ENCODE measurements around the gene DHX58. TPM values are rescaled to one million over a fixed set of nuclear protein-coding genes. Genes with fewer than 3 reads are reported as not detected.

Gene DHX58
- total and polyA plus RNA-seq, 2 of the 4 experiments (the other 2 are of a cell fraction), result 1.1 to 2.8 TPM

- Histone ChIP-seq H3K27me3 (ENCODE audit: control insufficient read depth, insufficient read depth, low read length) (peaks cover 37% of the 10 kb centered on the region), H2AFZ (replicated peaks; ENCODE audit: low read length, poor library complexity) (peak overlapping the region; percentile 87), H4K8ac (ENCODE audit: low read depth in 2 of 2, low read length in 2 of 2) (0 out of 4 replicates have a peak overlapping the region, but pooled peaks of 1 of the 2 experiments have one; percentile 18), H2BK20ac (ENCODE audit: low read depth, low read length) (no peak overlapping the region), H2AK9ac (replicated peaks; ENCODE audit: low read depth, low read length, poor library complexity) (peak overlapping the region; percentile 90), H4K5ac (ENCODE audit: low read depth, low read length) (no peak overlapping the region), H3K56ac (ENCODE audit: extremely low read depth, insufficient read depth, low read length) (no peak overlapping the region), H3K36me3 (ENCODE audit: control insufficient read depth, insufficient read depth, low read length) (no peaks in the 10 kb centered on the region), H3K4me2 (ENCODE audit: low read depth, low read length) (no peak overlapping the region), H3K4me3 (ENCODE audit: insufficient read depth, low read depth, low read length) (no peak overlapping the region), H3K4ac (ENCODE audit: low read depth, low read length) (no peak overlapping the region), H3K27ac (ENCODE audit: insufficient read depth, low read length) (no peak overlapping the region), H4K91ac (ENCODE audit: insufficient read depth, low read depth, low read length) (no peak overlapping the region), H2BK5ac (ENCODE audit: low read depth, low read length, poor library complexity, severe bottlenecking) (no peak overlapping the region), H4K20me1 (ENCODE audit: insufficient read depth, low read length) (no peaks in the 10 kb centered on the region), H3K14ac (replicated peaks; ENCODE audit: low read depth, low read length) (no peak overlapping the region), H3K9me1 (ENCODE audit: insufficient read depth, low read length) (no peaks in the 10 kb centered on the region), H2BK15ac (ENCODE audit: low read depth, low read length) (no peak overlapping the region), H3K9me3 (ENCODE audit: control insufficient read depth, insufficient read depth, low read length) (no peaks in the 10 kb centered on the region), H3K18ac (ENCODE audit: low read depth, low read length) (no peak overlapping the region), H2BK120ac (ENCODE audit: low read depth, low read length) (no peak overlapping the region), H3K9ac (ENCODE audit: low read depth, low read length) (no peak overlapping the region), H3K23ac (ENCODE audit: low read depth, low read length) (no peak overlapping the region), H2AK5ac (ENCODE audit: low read depth, low read length) (no peak overlapping the region), H3K4me1 (ENCODE audit: control insufficient read depth, insufficient read depth, low read length) (no peaks in the 10 kb centered on the region), H3K79me1 (ENCODE audit: low read depth in 1 of 2, low read length in 2 of 2) (no peaks in the 10 kb centered on the region)
- in situ Hi-C loops (cut with MboI; ENCODE audit: low sequenced_read_pairs) (no loop called here), dilution Hi-C loops (cut with HindIII; ENCODE audit: low sequenced_read_pairs, unreplicated experiment) (no loop called here), intact Hi-C loops (cut with micrococcal nuclease) (loop anchor here (1.0 to 2.0 kb wide), 3 partner anchors 34 to 139 kb away; no protein-coding TSS in a partner anchor)
- 6% methylated on average over 6 of the region's 14 CpGs; no CpG with 5 or more reads in 1 of the 2 experiments for WGBS, 2 experiments (ENCODE audit: extremely low coverage in 2 of 2, insufficient read length in 1 of 2)
- TF ChIP-seq MAZ (IDR thresholded peaks at IDR 0.05; ENCODE audit: borderline replicate concordance, low read depth, low read length) (peak; percentile 20; the same call in 1 of the 2 replicates), POLR2A (IDR thresholded peaks at IDR 0.05; ENCODE audit: low read depth, low read length) (peak; percentile 43; the same call in 1 of the 2 replicates), SMC3 (IDR thresholded peaks at IDR 0.05; ENCODE audit: low read depth, low read length) (peak; percentile 76), CHD1 (IDR thresholded peaks at IDR 0.05; ENCODE audit: low read depth, low read length) (no peak), CTCF (conservative IDR thresholded peaks at IDR 0.05; ENCODE audit: low read depth, low read length) (peak; percentile 88), RAD21 (IDR thresholded peaks at IDR 0.05; ENCODE audit: low read length) (peak; percentile 84), RCOR1 (IDR thresholded peaks at IDR 0.05; ENCODE audit: insufficient replicate concordance, low read length) (no peak)
- ChIA-PET CTCF (interaction anchor here (0.6 to 1.5 kb wide), 8 partner anchors 9 to 135 kb away, joined by 3 to 7 read pairs (median 4); partner anchors contain the start of gene CNP), POLR2A (ENCODE audit: unreplicated experiment) (no interaction called here)
- ATAC-seq (ENCODE audit: low read depth) (peak; percentile 99), DNase-seq (peak; percentile 57)
- no TSS peak for BruUV-seq (replicated peaks)
Observed at GRCh38 chr17:42101513-42102292, 10.8 kb downstream of the DHX58 start.
